IMR-90 (cell line): Measurements from ENCODE around the gene NR6A1. TPM values are rescaled to one million over a fixed set of nuclear protein-coding genes. Genes with fewer than 3 reads are reported as not detected.

Experiments
- ATAC-seq: fragments of 200-7000 bp; cut with Tn5 transposase; 2 replicates; pipeline ENCODE4 v1.9.1; 2020; ENCODE audit warnings: low read depth, mild to moderate bottlenecking, moderate library complexity
- BruUV-seq: library from RNA; stranded (reverse); fragments of 400-500 nt; replicated peaks from 2 replicates; lab custom pipeline; 2021; lab: Mats Ljungman, UMichigan
- CTCF ChIA-PET: fragments of 300-600 bp; formaldehyde crosslinking; extraction: SDS; loops from one replicate; lab custom pipeline; 2021; ENCODE audit warnings: antibody characterized with exemption; lab: Yijun Ruan, JAX
- POLR2A ChIA-PET: fragments of 300-600 bp; sonication (Branson Sonifier 250); formaldehyde crosslinking; loops from one replicate; lab custom pipeline; 2022; ENCODE audit warnings: antibody characterized with exemption; ENCODE audit not compliant: unreplicated experiment; lab: Charles Lee
- DNase-seq: peaks from one replicate; pipeline ENCODE4 v3.0.0; 2013
- H2AFZ ChIP-seq: replicated peaks from 2 replicates; pipeline ENCODE3; 2013; ENCODE audit warnings: low read length, mild to moderate bottlenecking; ENCODE audit not compliant: poor library complexity
- H2AK5ac ChIP-seq: 2 replicates; pipeline ENCODE4 v1.6.1; 2013; ENCODE audit warnings: low read depth, low read length, inconsistent platforms
- H2AK9ac ChIP-seq: replicated peaks from 2 replicates; pipeline ENCODE3; 2013; ENCODE audit warnings: mild to moderate bottlenecking, low read depth, low read length, moderate library complexity; ENCODE audit not compliant: poor library complexity
- H2BK120ac ChIP-seq: 2 replicates; pipeline ENCODE4 v1.6.1; 2013; ENCODE audit warnings: low read depth, low read length, inconsistent platforms
- H2BK15ac ChIP-seq: 3 replicates; pipeline ENCODE4 v1.6.1; 2013; ENCODE audit warnings: low read depth, low read length, inconsistent platforms
- H2BK20ac ChIP-seq: 2 replicates; pipeline ENCODE4 v1.6.1; 2013; ENCODE audit warnings: low read depth, mild to moderate bottlenecking, inconsistent platforms, low read length, moderate library complexity
- H2BK5ac ChIP-seq: 2 replicates; pipeline ENCODE4 v1.6.1; 2013; ENCODE audit warnings: mild to moderate bottlenecking, low read depth, low read length, inconsistent platforms; ENCODE audit not compliant: poor library complexity, severe bottlenecking
- H3K14ac ChIP-seq: replicated peaks from 2 replicates; pipeline ENCODE4 v1.6.1; 2013; ENCODE audit warnings: low read depth, low read length, inconsistent platforms
- H3K18ac ChIP-seq: 2 replicates; pipeline ENCODE4 v1.6.1; 2013; ENCODE audit warnings: low read depth, low read length, control low read depth
- H3K23ac ChIP-seq: 2 replicates; pipeline ENCODE4 v1.6.1; 2013; ENCODE audit warnings: low read depth, low read length, inconsistent platforms
- H3K27ac ChIP-seq: 2 replicates; pipeline ENCODE4 v1.5.1; 2013; ENCODE audit warnings: mild to moderate bottlenecking, control low read depth, low read length; ENCODE audit not compliant: insufficient read depth
- H3K27me3 ChIP-seq: 2 replicates; pipeline ENCODE4 v1.6.1; 2013; ENCODE audit warnings: low read length; ENCODE audit not compliant: control insufficient read depth, insufficient read depth
- H3K36me3 ChIP-seq: 2 replicates; pipeline ENCODE4 v1.6.1; 2013; ENCODE audit warnings: low read length, mixed read lengths; ENCODE audit not compliant: control insufficient read depth, insufficient read depth
- H3K4ac ChIP-seq: 2 replicates; pipeline ENCODE4 v1.6.1; 2013; ENCODE audit warnings: low read depth, low read length, inconsistent platforms
- H3K4me1 ChIP-seq: 2 replicates; pipeline ENCODE4 v1.6.1; 2013; ENCODE audit warnings: low read length, mixed read lengths; ENCODE audit not compliant: control insufficient read depth, insufficient read depth
- H3K4me2 ChIP-seq: 2 replicates; pipeline ENCODE4 v1.6.1; 2013; ENCODE audit warnings: low read depth, mild to moderate bottlenecking, control low read depth, low read length, moderate library complexity
- H3K4me3 ChIP-seq: 2 replicates; pipeline ENCODE4 v1.5.1; 2013; ENCODE audit warnings: low read depth, mild to moderate bottlenecking, control low read depth, low read length, moderate library complexity; ENCODE audit not compliant: insufficient read depth
- H3K56ac ChIP-seq: 2 replicates; pipeline ENCODE4 v1.6.1; 2013; ENCODE audit warnings: low read length, inconsistent platforms; ENCODE audit not compliant: insufficient read depth; ENCODE audit errors: extremely low read depth
- H3K79me1 ChIP-seq, 2 experiments: 2 replicates each; pipeline ENCODE4 v1.6.1; 2013; ENCODE audit warnings: low read length in 2 of 2, inconsistent platforms in 1 of 2, low read depth in 1 of 2
- H3K9ac ChIP-seq: 2 replicates; pipeline ENCODE4 v1.6.1; 2013; ENCODE audit warnings: low read depth, low read length, control low read depth
- H3K9me1 ChIP-seq: 2 replicates; pipeline ENCODE4 v1.6.1; 2013; ENCODE audit warnings: low read length, inconsistent platforms; ENCODE audit not compliant: insufficient read depth
- H3K9me3 ChIP-seq: 2 replicates; pipeline ENCODE4 v1.6.1; 2013; ENCODE audit warnings: low read length; ENCODE audit not compliant: control insufficient read depth, insufficient read depth
- H4K20me1 ChIP-seq: 2 replicates; pipeline ENCODE4 v1.6.1; 2013; ENCODE audit warnings: low read length, inconsistent platforms; ENCODE audit not compliant: insufficient read depth
- H4K5ac ChIP-seq: 2 replicates; pipeline ENCODE4 v1.6.1; 2013; ENCODE audit warnings: mild to moderate bottlenecking, low read depth, low read length, control low read depth
- H4K8ac ChIP-seq, 2 experiments: 2 replicates each; pipeline ENCODE4 v1.6.1; 2013; ENCODE audit warnings: low read depth in 2 of 2, low read length in 2 of 2, control low read depth in 1 of 2, inconsistent platforms in 1 of 2
- H4K91ac ChIP-seq: 2 replicates; pipeline ENCODE4 v1.6.1; 2013; ENCODE audit warnings: low read depth, low read length, inconsistent platforms; ENCODE audit not compliant: insufficient read depth
- BHLHE40 ChIP-seq: fragments of 150-350 bp; IDR thresholded peaks from 2 replicates; pipeline ENCODE4 v1.6.1; 2016; ENCODE audit warnings: mild to moderate bottlenecking, low read depth, low read length
- CEBPB ChIP-seq: IDR thresholded peaks from 2 replicates; pipeline ENCODE4 v1.6.1; 2012; ENCODE audit warnings: low read depth, low read length, improper control_type of control experiment
- CHD1 ChIP-seq: IDR thresholded peaks from 2 replicates; pipeline ENCODE4 v1.6.1; 2012; ENCODE audit warnings: low read depth, low read length, improper control_type of control experiment
- ELK1 ChIP-seq: fragments of 150-350 bp; IDR thresholded peaks from 2 replicates; pipeline ENCODE4 v1.6.1; 2016; ENCODE audit warnings: low read depth, mild to moderate bottlenecking, low read length, moderate library complexity, borderline replicate concordance
- FOS ChIP-seq: fragments of 150-350 bp; IDR thresholded peaks from 2 replicates; pipeline ENCODE4 v1.6.1; 2016; ENCODE audit warnings: low read depth, low read length
- RAD21 ChIP-seq: IDR thresholded peaks from 2 replicates; pipeline ENCODE4 v1.6.1; 2012; ENCODE audit warnings: low read length, improper control_type of control experiment
- SMC3 ChIP-seq: fragments of 150-350 bp; IDR thresholded peaks from 2 replicates; pipeline ENCODE4 v1.6.1; 2016; ENCODE audit warnings: low read depth, mild to moderate bottlenecking, antibody characterized with exemption, low read length, moderate library complexity
- USF2 ChIP-seq: fragments of 150-350 bp; IDR thresholded peaks from 2 replicates; pipeline ENCODE4 v1.6.1; 2017; ENCODE audit warnings: mild to moderate bottlenecking, antibody characterized with exemption, low read length, low read depth
- whole genome bisulfite sequencing, 2 experiments: methylation state at CpG; one replicate each; pipeline versions ENCODE4 v1.1.5 to v1.1.7; 2013; ENCODE audit warnings: missing lambda C conversion rate in 2 of 2; ENCODE audit not compliant: insufficient read length in 1 of 2; ENCODE audit errors: extremely low coverage in 2 of 2; 5-methylcytosine and 5-hydroxymethylcytosine counted together
- dilution Hi-C: fragments of 300-500 bp; cut with HindIII; formaldehyde crosslinking; loops from one replicate; pipeline ENCODE4 v1.14.3; 2018; ENCODE audit warnings: low sequenced_read_pairs; ENCODE audit not compliant: unreplicated experiment
- in situ Hi-C: fragments of 300-500 bp; cut with MboI; formaldehyde crosslinking; loops from 3 replicates; pipeline ENCODE4 v1.14.3; 2019; ENCODE audit warnings: low sequenced_read_pairs, inconsistent platforms, mixed read lengths
- intact Hi-C: fragments of 100-400 bp; cut with micrococcal nuclease; formaldehyde crosslinking; loops from 2 replicates; pipeline ENCODE4 v1.10.0; 2022
- polyA plus RNA-seq, 3 experiments: library from polyadenylated mRNA; depleted of rRNA; stranded (reverse); fragments of >200 nt; gene quantifications; 2 replicates each; pipeline ENCODE4 v1.2.3, GENCODE V29; 2012; ENCODE audit warnings: low replicate concordance in 1 of 3
- total RNA-seq: library from RNA; depleted of rRNA; stranded (reverse); fragments of >200 nt; gene quantifications from 2 replicates; pipeline ENCODE4 v1.2.3, GENCODE V29; 2012

NR6A1 gene
- total and polyA plus RNA-seq, 2 of the 4 experiments (the other 2 are of a cell fraction) = 0.14 to 0.36 TPM

GRCh38 chr9:124503713-124504529, 267.2 kb downstream of the NR6A1 start:
- WGBS, 2 experiments = 1% methylated on average over 48 of the region's 76 CpGs; no CpG with 5 or more reads in 1 of the 2 experiments
- no peak overlapping the region for H3K9ac ChIP-seq
- H2BK5ac ChIP-seq = no peak overlapping the region
- H3K9me1 ChIP-seq = no peaks in the 10 kb centered on the region
- no peak overlapping the region for H3K4me3 ChIP-seq
- ChIA-PET CTCF (no interaction called here), POLR2A (no interaction called here)
- H4K5ac ChIP-seq = no peak overlapping the region
- no peak for TF ChIP-seq CEBPB
- no peak for TF ChIP-seq ELK1
- TF ChIP-seq BHLHE40 = no peak
- no peak for TF ChIP-seq CHD1
- no peak for TF ChIP-seq USF2
- no peak for TF ChIP-seq RAD21
- TF ChIP-seq SMC3 = no peak
- no peak for TF ChIP-seq FOS
- no peak overlapping the region for H3K18ac ChIP-seq
- no TSS peak for BruUV-seq
- H2BK120ac ChIP-seq = no peak overlapping the region
- dilution Hi-C loops = no loop called here
- H2AFZ ChIP-seq = no peak overlapping the region
- no peak overlapping the region for H3K4me2 ChIP-seq
- in situ Hi-C loops = no loop called here
- no peak overlapping the region for H3K4ac ChIP-seq
- H3K23ac ChIP-seq = no peak overlapping the region
- peak overlapping the region; percentile 9 for H2AK9ac ChIP-seq
- no peak overlapping the region for H2BK20ac ChIP-seq
- H2BK15ac ChIP-seq = no peak overlapping the region
- no peak overlapping the region for H2AK5ac ChIP-seq
- no peaks in the 10 kb centered on the region for H3K36me3 ChIP-seq
- no peaks in the 10 kb centered on the region; the same call in 1 of the 2 replicates for H3K4me1 ChIP-seq
- H4K20me1 ChIP-seq = peaks cover 3% of the 10 kb centered on the region; the same call in 1 of the 2 replicates
- peaks cover 75% of the 10 kb centered on the region for H3K27me3 ChIP-seq
- H4K8ac ChIP-seq = no peak overlapping the region
- no peak overlapping the region for H3K56ac ChIP-seq
- H3K27ac ChIP-seq = no peak overlapping the region
- H3K79me1 ChIP-seq = no peaks in the 10 kb centered on the region
- ATAC-seq (no peak), DNase-seq (no peak)
- intact Hi-C loops = no loop called here
- no peak overlapping the region for H3K14ac ChIP-seq
- no peak overlapping the region for H4K91ac ChIP-seq
- H3K9me3 ChIP-seq = peaks cover 6% of the 10 kb centered on the region
